ENCODE results near the gene C15orf39.
A peak's percentile ranks its signal among the peaks of the same experiment; 100 is the strongest.

C15orf39 gene

DNA sequence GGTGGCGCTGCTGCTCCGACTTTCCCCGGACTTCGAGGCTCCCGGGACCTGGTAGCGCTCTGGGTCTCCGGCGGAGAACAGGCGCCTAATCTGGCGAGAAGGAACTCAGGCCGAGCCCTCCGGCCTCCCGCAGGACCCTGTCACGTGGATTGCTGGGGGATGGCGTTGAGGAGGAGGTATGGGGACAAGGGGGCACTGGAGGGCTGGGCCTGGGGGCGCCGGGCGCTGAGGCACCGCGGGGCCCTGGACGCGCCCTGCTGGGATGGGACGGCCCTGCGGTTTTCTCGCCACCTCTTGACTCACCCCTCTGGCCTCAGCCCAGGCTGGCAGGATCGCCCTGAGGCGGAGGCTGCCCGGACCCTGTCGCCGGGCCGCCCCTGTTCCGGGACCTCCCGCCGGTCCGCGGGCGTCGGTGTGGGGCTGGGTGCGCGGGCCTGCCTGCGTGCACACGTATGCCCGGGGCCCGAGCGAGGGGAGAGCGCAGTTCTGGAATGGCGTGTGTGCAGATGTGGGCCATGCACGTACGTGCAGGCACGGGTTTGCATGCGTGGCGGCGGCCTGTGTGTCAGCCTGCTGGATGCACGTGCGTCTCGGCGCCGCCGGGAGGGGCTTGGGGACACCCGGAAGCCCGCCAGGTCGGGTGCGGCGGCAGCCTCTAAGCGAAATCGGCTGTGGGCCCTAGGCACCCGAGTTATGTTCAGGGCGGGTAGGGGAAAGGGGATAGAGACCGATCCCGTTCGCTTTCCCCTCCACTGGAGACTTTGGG is 752 bp downstream of the C15orf39 start (continued):
- TF ChIP-seq, protein P1, sequence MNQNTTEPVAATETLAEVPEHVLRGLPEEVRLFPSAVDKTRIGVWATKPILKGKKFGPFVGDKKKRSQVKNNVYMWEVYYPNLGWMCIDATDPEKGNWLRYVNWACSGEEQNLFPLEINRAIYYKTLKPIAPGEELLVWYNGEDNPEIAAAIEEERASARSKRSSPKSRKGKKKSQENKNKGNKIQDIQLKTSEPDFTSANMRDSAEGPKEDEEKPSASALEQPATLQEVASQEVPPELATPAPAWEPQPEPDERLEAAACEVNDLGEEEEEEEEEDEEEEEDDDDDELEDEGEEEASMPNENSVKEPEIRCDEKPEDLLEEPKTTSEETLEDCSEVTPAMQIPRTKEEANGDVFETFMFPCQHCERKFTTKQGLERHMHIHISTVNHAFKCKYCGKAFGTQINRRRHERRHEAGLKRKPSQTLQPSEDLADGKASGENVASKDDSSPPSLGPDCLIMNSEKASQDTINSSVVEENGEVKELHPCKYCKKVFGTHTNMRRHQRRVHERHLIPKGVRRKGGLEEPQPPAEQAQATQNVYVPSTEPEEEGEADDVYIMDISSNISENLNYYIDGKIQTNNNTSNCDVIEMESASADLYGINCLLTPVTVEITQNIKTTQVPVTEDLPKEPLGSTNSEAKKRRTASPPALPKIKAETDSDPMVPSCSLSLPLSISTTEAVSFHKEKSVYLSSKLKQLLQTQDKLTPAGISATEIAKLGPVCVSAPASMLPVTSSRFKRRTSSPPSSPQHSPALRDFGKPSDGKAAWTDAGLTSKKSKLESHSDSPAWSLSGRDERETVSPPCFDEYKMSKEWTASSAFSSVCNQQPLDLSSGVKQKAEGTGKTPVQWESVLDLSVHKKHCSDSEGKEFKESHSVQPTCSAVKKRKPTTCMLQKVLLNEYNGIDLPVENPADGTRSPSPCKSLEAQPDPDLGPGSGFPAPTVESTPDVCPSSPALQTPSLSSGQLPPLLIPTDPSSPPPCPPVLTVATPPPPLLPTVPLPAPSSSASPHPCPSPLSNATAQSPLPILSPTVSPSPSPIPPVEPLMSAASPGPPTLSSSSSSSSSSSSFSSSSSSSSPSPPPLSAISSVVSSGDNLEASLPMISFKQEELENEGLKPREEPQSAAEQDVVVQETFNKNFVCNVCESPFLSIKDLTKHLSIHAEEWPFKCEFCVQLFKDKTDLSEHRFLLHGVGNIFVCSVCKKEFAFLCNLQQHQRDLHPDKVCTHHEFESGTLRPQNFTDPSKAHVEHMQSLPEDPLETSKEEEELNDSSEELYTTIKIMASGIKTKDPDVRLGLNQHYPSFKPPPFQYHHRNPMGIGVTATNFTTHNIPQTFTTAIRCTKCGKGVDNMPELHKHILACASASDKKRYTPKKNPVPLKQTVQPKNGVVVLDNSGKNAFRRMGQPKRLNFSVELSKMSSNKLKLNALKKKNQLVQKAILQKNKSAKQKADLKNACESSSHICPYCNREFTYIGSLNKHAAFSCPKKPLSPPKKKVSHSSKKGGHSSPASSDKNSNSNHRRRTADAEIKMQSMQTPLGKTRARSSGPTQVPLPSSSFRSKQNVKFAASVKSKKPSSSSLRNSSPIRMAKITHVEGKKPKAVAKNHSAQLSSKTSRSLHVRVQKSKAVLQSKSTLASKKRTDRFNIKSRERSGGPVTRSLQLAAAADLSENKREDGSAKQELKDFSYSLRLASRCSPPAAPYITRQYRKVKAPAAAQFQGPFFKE (tag by site-specific recombination; IDR thresholded peaks at IDR 0.05; ENCODE audit: borderline replicate concordance), result no peak; the same call in 1 of the 2 replicates
- TF ChIP-seq ZNF623 (tag by site-specific recombination; IDR thresholded peaks at IDR 0.05) (no peak), ZBTB17 (tag by site-specific recombination; IDR thresholded peaks at IDR 0.05) (no peak), ZNF211 (tag by site-specific recombination; IDR thresholded peaks at IDR 0.05; ENCODE audit: low read depth) (no peak), ZNF335 (tag by site-specific recombination; conservative IDR thresholded peaks at IDR 0.05) (peak; percentile 92), ZNF707 (tag by site-specific recombination; IDR thresholded peaks at IDR 0.05) (no peak), ZNF785 (tag by site-specific recombination; IDR thresholded peaks at IDR 0.05) (no peak), GLIS1 (tag by site-specific recombination; IDR thresholded peaks at IDR 0.05) (peak; percentile 50; the same call in 1 of the 2 replicates), ZNF239 (tag by site-specific recombination; IDR thresholded peaks at IDR 0.05) (no peak), ZNF391 (tag by site-specific recombination; IDR thresholded peaks at IDR 0.05; ENCODE audit: borderline replicate concordance, low read depth) (peak; percentile 57), YY2 (tag by site-specific recombination; IDR thresholded peaks at IDR 0.05) (peak; percentile 66), HOXC10 (CRISPR knock-in tag; IDR thresholded peaks at IDR 0.05) (0 out of 2 replicates have a peak, but pooled peaks have one; percentile 23), ZNF2 (tag by site-specific recombination; IDR thresholded peaks at IDR 0.05) (peak; percentile 61; the same call in 1 of the 2 replicates), ZNF311 (tag by site-specific recombination; IDR thresholded peaks at IDR 0.05; ENCODE audit: borderline replicate concordance) (no peak)
- TF ChIP-seq, protein P2, sequence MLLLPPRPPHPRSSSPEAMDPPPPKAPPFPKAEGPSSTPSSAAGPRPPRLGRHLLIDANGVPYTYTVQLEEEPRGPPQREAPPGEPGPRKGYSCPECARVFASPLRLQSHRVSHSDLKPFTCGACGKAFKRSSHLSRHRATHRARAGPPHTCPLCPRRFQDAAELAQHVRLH (tag by site-specific recombination; IDR thresholded peaks at IDR 0.05), result no peak
- TF ChIP-seq, protein P3, sequence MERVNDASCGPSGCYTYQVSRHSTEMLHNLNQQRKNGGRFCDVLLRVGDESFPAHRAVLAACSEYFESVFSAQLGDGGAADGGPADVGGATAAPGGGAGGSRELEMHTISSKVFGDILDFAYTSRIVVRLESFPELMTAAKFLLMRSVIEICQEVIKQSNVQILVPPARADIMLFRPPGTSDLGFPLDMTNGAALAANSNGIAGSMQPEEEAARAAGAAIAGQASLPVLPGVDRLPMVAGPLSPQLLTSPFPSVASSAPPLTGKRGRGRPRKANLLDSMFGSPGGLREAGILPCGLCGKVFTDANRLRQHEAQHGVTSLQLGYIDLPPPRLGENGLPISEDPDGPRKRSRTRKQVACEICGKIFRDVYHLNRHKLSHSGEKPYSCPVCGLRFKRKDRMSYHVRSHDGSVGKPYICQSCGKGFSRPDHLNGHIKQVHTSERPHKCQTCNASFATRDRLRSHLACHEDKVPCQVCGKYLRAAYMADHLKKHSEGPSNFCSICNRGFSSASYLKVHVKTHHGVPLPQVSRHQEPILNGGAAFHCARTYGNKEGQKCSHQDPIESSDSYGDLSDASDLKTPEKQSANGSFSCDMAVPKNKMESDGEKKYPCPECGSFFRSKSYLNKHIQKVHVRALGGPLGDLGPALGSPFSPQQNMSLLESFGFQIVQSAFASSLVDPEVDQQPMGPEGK (tag by site-specific recombination; IDR thresholded peaks at IDR 0.05), result peak; percentile 96
- TF ChIP-seq, protein P4, sequence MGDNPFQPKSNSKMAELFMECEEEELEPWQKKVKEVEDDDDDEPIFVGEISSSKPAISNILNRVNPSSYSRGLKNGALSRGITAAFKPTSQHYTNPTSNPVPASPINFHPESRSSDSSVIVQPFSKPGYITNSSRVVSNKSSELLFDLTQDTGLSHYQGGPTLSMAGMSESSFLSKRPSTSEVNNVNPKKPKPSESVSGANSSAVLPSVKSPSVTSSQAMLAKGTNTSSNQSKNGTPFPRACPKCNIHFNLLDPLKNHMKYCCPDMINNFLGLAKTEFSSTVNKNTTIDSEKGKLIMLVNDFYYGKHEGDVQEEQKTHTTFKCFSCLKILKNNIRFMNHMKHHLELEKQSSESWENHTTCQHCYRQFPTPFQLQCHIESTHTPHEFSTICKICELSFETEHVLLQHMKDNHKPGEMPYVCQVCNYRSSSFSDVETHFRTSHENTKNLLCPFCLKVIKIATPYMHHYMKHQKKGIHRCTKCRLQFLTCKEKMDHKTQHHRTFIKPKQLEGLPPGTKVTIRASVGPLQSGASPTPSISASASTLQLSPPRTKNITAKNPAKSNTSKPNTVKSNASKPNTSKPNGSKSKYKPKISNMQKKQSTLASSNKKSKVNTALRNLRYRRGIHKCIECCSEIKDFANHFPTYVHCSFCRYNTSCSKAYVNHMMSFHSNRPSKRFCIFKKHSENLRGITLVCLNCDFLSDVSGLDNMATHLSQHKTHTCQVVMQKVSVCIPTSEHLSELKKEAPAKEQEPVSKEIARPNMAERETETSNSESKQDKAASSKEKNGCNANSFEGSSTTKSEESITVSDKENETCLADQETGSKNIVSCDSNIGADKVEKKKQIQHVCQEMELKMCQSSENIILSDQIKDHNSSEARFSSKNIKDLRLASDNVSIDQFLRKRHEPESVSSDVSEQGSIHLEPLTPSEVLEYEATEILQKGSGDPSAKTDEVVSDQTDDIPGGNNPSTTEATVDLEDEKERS (tag by site-specific recombination; IDR thresholded peaks at IDR 0.05), result no peak
- TF ChIP-seq, protein P5, sequence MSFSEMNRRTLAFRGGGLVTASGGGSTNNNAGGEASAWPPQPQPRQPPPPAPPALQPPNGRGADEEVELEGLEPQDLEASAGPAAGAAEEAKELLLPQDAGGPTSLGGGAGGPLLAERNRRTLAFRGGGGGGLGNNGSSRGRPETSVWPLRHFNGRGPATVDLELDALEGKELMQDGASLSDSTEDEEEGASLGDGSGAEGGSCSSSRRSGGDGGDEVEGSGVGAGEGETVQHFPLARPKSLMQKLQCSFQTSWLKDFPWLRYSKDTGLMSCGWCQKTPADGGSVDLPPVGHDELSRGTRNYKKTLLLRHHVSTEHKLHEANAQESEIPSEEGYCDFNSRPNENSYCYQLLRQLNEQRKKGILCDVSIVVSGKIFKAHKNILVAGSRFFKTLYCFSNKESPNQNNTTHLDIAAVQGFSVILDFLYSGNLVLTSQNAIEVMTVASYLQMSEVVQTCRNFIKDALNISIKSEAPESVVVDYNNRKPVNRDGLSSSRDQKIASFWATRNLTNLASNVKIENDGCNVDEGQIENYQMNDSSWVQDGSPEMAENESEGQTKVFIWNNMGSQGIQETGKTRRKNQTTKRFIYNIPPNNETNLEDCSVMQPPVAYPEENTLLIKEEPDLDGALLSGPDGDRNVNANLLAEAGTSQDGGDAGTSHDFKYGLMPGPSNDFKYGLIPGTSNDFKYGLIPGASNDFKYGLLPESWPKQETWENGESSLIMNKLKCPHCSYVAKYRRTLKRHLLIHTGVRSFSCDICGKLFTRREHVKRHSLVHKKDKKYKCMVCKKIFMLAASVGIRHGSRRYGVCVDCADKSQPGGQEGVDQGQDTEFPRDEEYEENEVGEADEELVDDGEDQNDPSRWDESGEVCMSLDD (tag by site-specific recombination; IDR thresholded peaks at IDR 0.05), result 0 out of 2 replicates have a peak, but pooled peaks have one; percentile 18
- TF ChIP-seq, protein P6, sequence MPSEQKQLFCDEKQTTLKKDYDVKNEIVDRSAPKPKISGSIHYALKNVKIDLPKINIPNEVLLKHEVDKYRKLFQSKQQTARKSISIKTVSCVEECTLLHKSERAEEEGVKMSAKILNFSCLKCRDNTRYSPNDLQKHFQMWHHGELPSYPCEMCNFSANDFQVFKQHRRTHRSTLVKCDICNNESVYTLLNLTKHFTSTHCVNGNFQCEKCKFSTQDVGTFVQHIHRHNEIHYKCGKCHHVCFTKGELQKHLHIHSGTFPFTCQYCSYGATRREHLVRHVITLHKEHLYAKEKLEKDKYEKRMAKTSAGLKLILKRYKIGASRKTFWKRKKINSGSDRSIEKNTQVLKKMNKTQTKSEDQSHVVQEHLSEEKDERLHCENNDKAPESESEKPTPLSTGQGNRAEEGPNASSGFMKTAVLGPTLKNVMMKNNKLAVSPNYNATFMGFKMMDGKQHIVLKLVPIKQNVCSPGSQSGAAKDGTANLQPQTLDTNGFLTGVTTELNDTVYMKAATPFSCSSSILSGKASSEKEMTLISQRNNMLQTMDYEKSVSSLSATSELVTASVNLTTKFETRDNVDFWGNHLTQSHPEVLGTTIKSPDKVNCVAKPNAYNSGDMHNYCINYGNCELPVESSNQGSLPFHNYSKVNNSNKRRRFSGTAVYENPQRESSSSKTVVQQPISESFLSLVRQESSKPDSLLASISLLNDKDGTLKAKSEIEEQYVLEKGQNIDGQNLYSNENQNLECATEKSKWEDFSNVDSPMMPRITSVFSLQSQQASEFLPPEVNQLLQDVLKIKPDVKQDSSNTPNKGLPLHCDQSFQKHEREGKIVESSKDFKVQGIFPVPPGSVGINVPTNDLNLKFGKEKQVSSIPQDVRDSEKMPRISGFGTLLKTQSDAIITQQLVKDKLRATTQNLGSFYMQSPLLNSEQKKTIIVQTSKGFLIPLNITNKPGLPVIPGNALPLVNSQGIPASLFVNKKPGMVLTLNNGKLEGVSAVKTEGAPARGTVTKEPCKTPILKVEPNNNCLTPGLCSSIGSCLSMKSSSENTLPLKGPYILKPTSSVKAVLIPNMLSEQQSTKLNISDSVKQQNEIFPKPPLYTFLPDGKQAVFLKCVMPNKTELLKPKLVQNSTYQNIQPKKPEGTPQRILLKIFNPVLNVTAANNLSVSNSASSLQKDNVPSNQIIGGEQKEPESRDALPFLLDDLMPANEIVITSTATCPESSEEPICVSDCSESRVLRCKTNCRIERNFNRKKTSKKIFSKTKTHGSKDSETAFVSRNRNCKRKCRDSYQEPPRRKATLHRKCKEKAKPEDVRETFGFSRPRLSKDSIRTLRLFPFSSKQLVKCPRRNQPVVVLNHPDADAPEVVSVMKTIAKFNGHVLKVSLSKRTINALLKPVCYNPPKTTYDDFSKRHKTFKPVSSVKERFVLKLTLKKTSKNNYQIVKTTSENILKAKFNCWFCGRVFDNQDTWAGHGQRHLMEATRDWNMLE (tag by site-specific recombination; conservative IDR thresholded peaks at IDR 0.05; ENCODE audit: low read depth), result no peak

Data from HEK293 (cell line).